Neuronal stem cell (in vitro differentiated cells): ENCODE data around the gene ASPG.

Source experiments
- DNase-seq: peaks from one replicate; pipeline ENCODE4 v3.0.0-alpha.2; 2013; ENCODE audit warnings: low spot score
- H2AFZ ChIP-seq: one replicate; pipeline ENCODE4 v1.6.1; 2013; ENCODE audit warnings: mild to moderate bottlenecking, low read length, inconsistent platforms
- H2AK5ac ChIP-seq: 2 replicates; pipeline ENCODE4 v1.6.1; 2013; ENCODE audit warnings: low read depth, mild to moderate bottlenecking, inconsistent platforms, low read length, moderate library complexity, mixed read lengths
- H2BK120ac ChIP-seq: 2 replicates; pipeline ENCODE4 v1.6.1; 2013; ENCODE audit warnings: low read depth, mild to moderate bottlenecking, inconsistent platforms, low read length, moderate library complexity, mixed read lengths
- H2BK12ac ChIP-seq: one replicate; pipeline ENCODE4 v1.6.1; 2013; ENCODE audit warnings: low read length, inconsistent platforms
- H2BK15ac ChIP-seq: 2 replicates; pipeline ENCODE4 v1.6.1; 2013; ENCODE audit warnings: mild to moderate bottlenecking, low read length, inconsistent platforms, mixed read lengths
- H2BK5ac ChIP-seq: one replicate; pipeline ENCODE4 v1.6.1; 2013; ENCODE audit warnings: inconsistent platforms, mild to moderate bottlenecking, low read length, moderate library complexity
- H3K14ac ChIP-seq: one replicate; pipeline ENCODE4 v1.6.1; 2013; ENCODE audit warnings: low read length, inconsistent platforms
- H3K18ac ChIP-seq: 2 replicates; pipeline ENCODE4 v1.6.1; 2013; ENCODE audit warnings: low read length, inconsistent platforms
- H3K23ac ChIP-seq: 2 replicates; pipeline ENCODE4 v1.6.1; 2013; ENCODE audit warnings: low read depth, mild to moderate bottlenecking, mixed read lengths, low read length, inconsistent platforms; ENCODE audit not compliant: poor library complexity
- H3K27ac ChIP-seq: replicated peaks from 3 replicates; pipeline ENCODE4 v1.5.1; 2013; ENCODE audit warnings: low read length, inconsistent platforms
- H3K27me3 ChIP-seq, 3 experiments: 2 replicates each; pipeline ENCODE4 v1.6.1; 2013; ENCODE audit warnings: low read length in 3 of 3, mild to moderate bottlenecking in 2 of 3, inconsistent platforms in 1 of 3, low read depth in 1 of 3, mixed read lengths in 1 of 3, moderate library complexity in 1 of 3; ENCODE audit not compliant: control insufficient read depth in 3 of 3, insufficient read depth in 3 of 3
- H3K36me3 ChIP-seq, 2 donors: replicated peaks in 1 of 2; 2 replicates each; pipeline ENCODE4 v1.6.1; 2013; ENCODE audit warnings: low read length in 2 of 2; ENCODE audit not compliant: control insufficient read depth in 2 of 2, insufficient read depth in 2 of 2
- H3K4ac ChIP-seq: 2 replicates; pipeline ENCODE4 v1.6.1; 2013; ENCODE audit warnings: inconsistent platforms, mild to moderate bottlenecking, low read length, moderate library complexity
- H3K4me1 ChIP-seq, 2 donors: 1 replicate in 1 of 2; 2 replicates in 1 of 2; pipeline ENCODE4 v1.6.1; 2013; ENCODE audit warnings: low read length in 2 of 2, low read depth in 1 of 2; ENCODE audit not compliant: control insufficient read depth in 2 of 2, insufficient read depth in 1 of 2
- H3K4me2 ChIP-seq: one replicate; pipeline ENCODE4 v1.6.1; 2013; ENCODE audit warnings: mild to moderate bottlenecking, low read length, inconsistent platforms; ENCODE audit not compliant: insufficient read depth, poor library complexity, severe bottlenecking
- H3K4me3 ChIP-seq, 2 donors: 2 replicates each; pipeline ENCODE4 v1.5.1; 2013; ENCODE audit warnings: low read length in 2 of 2, mild to moderate bottlenecking in 2 of 2, inconsistent platforms in 1 of 2, moderate library complexity in 1 of 2
- H3K79me1 ChIP-seq: one replicate; pipeline ENCODE4 v1.6.1; 2013; ENCODE audit warnings: low read depth, mild to moderate bottlenecking, inconsistent platforms, low read length, moderate library complexity
- H3K9ac ChIP-seq: one replicate; pipeline ENCODE4 v1.6.1; 2013; ENCODE audit warnings: mild to moderate bottlenecking, low read depth, low read length, inconsistent platforms; ENCODE audit not compliant: poor library complexity
- H3K9me3 ChIP-seq, 2 donors: replicated peaks in 1 of 2; 2 replicates each; pipeline versions ENCODE3 to v1.6.1; 2013; ENCODE audit warnings: low read length in 2 of 2, mild to moderate bottlenecking in 2 of 2, inconsistent platforms in 1 of 2, low read depth in 1 of 2, mixed read lengths in 1 of 2, moderate library complexity in 1 of 2; ENCODE audit not compliant: control insufficient read depth in 2 of 2, insufficient read depth in 1 of 2
- H4K8ac ChIP-seq: one replicate; pipeline ENCODE4 v1.6.1; 2013; ENCODE audit warnings: low read depth, mild to moderate bottlenecking, inconsistent platforms, low read length, moderate library complexity
- H4K91ac ChIP-seq: one replicate; pipeline ENCODE4 v1.6.1; 2013; ENCODE audit warnings: low read length, low read depth, mild to moderate bottlenecking, inconsistent platforms; ENCODE audit not compliant: poor library complexity
- WGBS, 2 donors: extraction: QIAGEN DNeasy Blood & Tissue Kit; methylation state at CpG; one replicate each; pipeline ENCODE4 v1.1.7; 2013; ENCODE audit warnings: missing lambda C conversion rate in 2 of 2, mixed read lengths in 1 of 2; ENCODE audit not compliant: insufficient read length in 2 of 2, insufficient replicate concordance in 1 of 2; ENCODE audit errors: extremely low coverage in 2 of 2; 5-methylcytosine and 5-hydroxymethylcytosine counted together

Gene ASPG

DNA sequence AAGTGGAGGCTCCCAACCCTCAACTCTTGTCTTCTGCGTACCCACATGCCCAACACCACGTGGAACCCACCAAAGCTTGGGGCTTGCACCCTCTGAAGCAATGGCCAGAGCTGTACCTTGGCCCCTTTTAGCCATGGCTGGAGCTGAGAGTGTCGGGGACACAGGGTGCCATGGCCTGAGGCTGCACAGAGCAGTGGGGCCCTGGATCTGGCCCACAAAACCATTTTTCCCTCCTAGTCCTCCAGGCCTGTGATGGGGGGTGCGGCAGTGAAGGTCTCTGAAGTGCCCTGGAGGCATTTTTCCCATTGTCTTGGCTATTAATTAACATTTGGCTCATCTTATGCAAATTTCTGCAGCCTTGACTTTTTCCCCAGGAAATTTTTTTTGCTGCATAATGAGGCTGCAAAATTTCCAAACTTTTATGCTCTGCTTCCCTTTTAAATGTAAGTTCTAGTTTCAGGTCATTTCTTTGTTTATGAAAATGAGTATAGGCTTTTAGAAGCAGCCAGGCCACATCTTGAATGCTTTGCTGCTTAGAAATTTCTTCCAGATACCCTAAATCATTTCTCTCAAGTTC, 18.7 kb upstream of the ASPG start:
- Histone ChIP-seq H3K23ac (no peak overlapping the region), H4K8ac (no peak overlapping the region), H3K9ac (no peak overlapping the region), H2BK120ac (no peak overlapping the region), H3K4me2 (no peak overlapping the region), H2AFZ (no peak overlapping the region), H3K27ac (no peak overlapping the region), H3K18ac (no peak overlapping the region), H4K91ac (no peak overlapping the region), H3K4me1 (no peaks in the 10 kb centered on the region), H3K27me3 (peaks cover 0 to 19% (median 0%) of the 10 kb centered on the region in 3 experiments), H2AK5ac (no peak overlapping the region), H3K4ac (no peak overlapping the region), H3K9me3 (peaks cover 0 to 5% of the 10 kb centered on the region in 2 donors), H3K4me3 (no peak overlapping the region), H2BK5ac (no peak overlapping the region), H2BK12ac (no peak overlapping the region), H3K36me3 (no peaks in the 10 kb centered on the region), H3K79me1 (no peaks in the 10 kb centered on the region), H2BK15ac (no peak overlapping the region), H3K14ac (no peak overlapping the region)
- no peak for DNase-seq
- WGBS, 2 donors: no CpG with 5 or more reads among the region's 4 CpGs

DNA sequence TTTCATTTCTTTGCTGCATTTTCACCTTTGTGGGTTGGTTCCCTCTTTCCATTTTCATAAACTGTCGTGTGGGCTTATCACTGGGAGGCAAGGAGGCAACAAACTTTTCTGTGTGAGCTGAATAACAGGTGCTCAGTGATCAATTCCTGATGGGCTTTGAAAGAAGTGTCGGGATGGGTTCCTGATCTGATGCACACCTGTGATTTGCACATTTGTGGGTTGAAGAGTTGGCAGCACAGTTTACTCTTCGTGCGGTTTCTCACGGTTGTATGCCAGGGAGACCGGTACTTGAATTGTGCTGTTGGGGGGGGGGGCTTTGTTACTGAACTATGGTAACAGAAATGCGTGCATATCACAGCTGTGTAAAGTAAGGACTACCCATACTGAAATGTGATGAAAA, 16.0 kb upstream of the ASPG start:
- Histone ChIP-seq H3K4ac (no peak overlapping the region), H2AFZ (no peak overlapping the region), H3K23ac (no peak overlapping the region), H3K27me3 (peaks cover 0 to 23% (median 0%) of the 10 kb centered on the region in 3 experiments), H3K4me1 (no peaks in the 10 kb centered on the region), H2AK5ac (no peak overlapping the region), H2BK120ac (no peak overlapping the region), H3K9me3 (peaks cover 4 to 6% of the 10 kb centered on the region in 2 donors), H4K8ac (no peak overlapping the region), H2BK12ac (no peak overlapping the region), H3K9ac (no peak overlapping the region), H3K18ac (no peak overlapping the region), H4K91ac (no peak overlapping the region), H3K4me2 (no peak overlapping the region), H3K27ac (no peak overlapping the region), H2BK15ac (no peak overlapping the region), H3K36me3 (no peaks in the 10 kb centered on the region), H3K4me3 (no peak overlapping the region), H3K14ac (no peak overlapping the region), H3K79me1 (no peaks in the 10 kb centered on the region), H2BK5ac (no peak overlapping the region)
- DNase-seq: no peak
- no CpG with 5 or more reads among the region's 7 CpGs for WGBS, 2 donors

DNA sequence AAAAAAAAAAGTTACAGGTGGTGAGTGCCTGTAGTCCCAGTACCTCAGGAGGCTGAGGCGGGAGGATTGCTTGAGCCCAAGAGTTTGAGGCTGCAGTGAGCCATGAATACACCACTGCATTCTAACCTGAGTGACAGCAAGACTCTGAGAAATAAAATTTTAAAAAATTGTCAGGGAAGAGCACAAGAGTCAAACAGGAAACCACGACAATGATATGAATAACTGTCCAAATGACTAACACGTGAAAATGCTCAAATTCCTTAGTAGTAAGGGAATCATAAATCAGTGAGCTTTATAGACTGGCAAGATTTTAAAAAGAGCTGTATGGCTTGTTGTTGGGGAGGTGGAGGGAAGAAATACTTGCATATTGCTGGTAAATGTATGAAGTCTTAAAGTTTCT, 12.9 kb upstream of the ASPG start:
- no peak overlapping the region for H3K23ac ChIP-seq

DNA sequence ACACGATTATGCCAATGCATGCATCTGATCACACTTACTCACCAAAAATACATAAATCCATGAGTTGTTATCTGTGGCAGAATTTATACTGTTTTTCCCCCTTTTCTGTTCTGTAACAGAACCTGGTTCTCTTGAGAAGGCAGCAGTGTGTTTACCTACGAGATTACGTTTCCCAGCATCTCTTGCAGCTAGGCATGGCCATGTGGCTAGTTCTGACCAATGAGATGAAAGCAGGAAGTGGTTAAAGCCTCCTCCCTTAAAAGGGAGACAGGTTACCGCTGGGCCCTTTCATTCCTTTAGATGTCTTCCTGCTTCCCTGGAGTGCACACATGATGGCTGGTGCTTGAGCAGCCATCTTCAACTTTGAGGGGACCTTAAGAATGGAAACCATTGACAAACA, 11.7 kb upstream of the ASPG start:
- no CpG with 5 or more reads among the region's 4 CpGs for WGBS, 2 donors
- H4K8ac ChIP-seq: no peak overlapping the region
- no peak overlapping the region for H3K4me2 ChIP-seq
- no peak overlapping the region for H4K91ac ChIP-seq
- peaks cover 0 to 6% of the 10 kb centered on the region in 2 donors for H3K9me3 ChIP-seq
- H3K9ac ChIP-seq: no peak overlapping the region
- H3K27ac ChIP-seq: no peak overlapping the region
- DNase-seq: no peak
- H2BK12ac ChIP-seq: no peak overlapping the region
- H3K4me3 ChIP-seq: no peak overlapping the region
- H3K14ac ChIP-seq: no peak overlapping the region
- no peaks in the 10 kb centered on the region for H3K36me3 ChIP-seq
- H2BK15ac ChIP-seq: no peak overlapping the region
- H3K23ac ChIP-seq: no peak overlapping the region
- no peak overlapping the region for H3K18ac ChIP-seq
- no peaks in the 10 kb centered on the region for H3K4me1 ChIP-seq
- no peak overlapping the region for H2BK5ac ChIP-seq
- no peak overlapping the region for H3K4ac ChIP-seq
- no peak overlapping the region for H2AK5ac ChIP-seq
- H2BK120ac ChIP-seq: no peak overlapping the region
- H3K27me3 ChIP-seq: peaks cover 0 to 19% (median 0%) of the 10 kb centered on the region in 3 experiments
- H3K79me1 ChIP-seq: no peaks in the 10 kb centered on the region
- no peak overlapping the region for H2AFZ ChIP-seq

More for the DNA sequence above, 12.9 kb upstream of the ASPG start:
- Histone ChIP-seq H3K18ac (no peak overlapping the region), H3K4ac (no peak overlapping the region), H2BK12ac (no peak overlapping the region), H3K27me3 (peaks cover 0 to 23% (median 0%) of the 10 kb centered on the region in 3 experiments), H2AFZ (no peak overlapping the region), H3K14ac (no peak overlapping the region), H3K4me3 (no peak overlapping the region), H3K9me3 (peaks cover 0 to 6% of the 10 kb centered on the region in 2 donors), H2AK5ac (no peak overlapping the region), H4K8ac (no peak overlapping the region), H3K4me1 (no peaks in the 10 kb centered on the region), H3K36me3 (no peaks in the 10 kb centered on the region), H2BK120ac (no peak overlapping the region), H4K91ac (no peak overlapping the region), H3K9ac (no peak overlapping the region), H3K4me2 (no peak overlapping the region), H2BK15ac (no peak overlapping the region), H3K79me1 (no peaks in the 10 kb centered on the region), H2BK5ac (no peak overlapping the region), H3K27ac (no peak overlapping the region)
- WGBS, 2 donors: no CpG with 5 or more reads among the region's 3 CpGs
- DNase-seq: no peak
